Measurements from ENCODE around the gene ADARB1.

GRCh38 chr21:45234965-45235364 is 160.6 kb downstream of the ADARB1 start:
- TF ChIP-seq CTCF (IDR thresholded peaks at IDR 0.05): no peak
- no peak for TF ChIP-seq RXRA (IDR thresholded peaks at IDR 0.05; ENCODE audit: borderline replicate concordance, low read depth)
- TF ChIP-seq MAX (IDR thresholded peaks at IDR 0.05; ENCODE audit: low read depth): no peak
- TF ChIP-seq USF2 (IDR thresholded peaks at IDR 0.05; ENCODE audit: borderline replicate concordance, low read depth, low read length): no peak
- TF ChIP-seq REST (IDR thresholded peaks at IDR 0.05; ENCODE audit: low read depth, low read length): no peak
- no peak for TF ChIP-seq PBX3 (IDR thresholded peaks at IDR 0.05)
- TF ChIP-seq EZH2phosphoT487 (IDR thresholded peaks at IDR 0.05; ENCODE audit: borderline replicate concordance, low read depth): no peak
- no peak for TF ChIP-seq ZBTB33 (IDR thresholded peaks at IDR 0.05; ENCODE audit: borderline replicate concordance, low read depth)
- no peak for TF ChIP-seq EP300 (IDR thresholded peaks at IDR 0.05; ENCODE audit: borderline replicate concordance in 1 of 2, low read depth in 1 of 2, low read length in 1 of 2)
- TF ChIP-seq MXI1 (IDR thresholded peaks at IDR 0.05; ENCODE audit: low read depth, low read length): no peak
- TF ChIP-seq SMC3 (IDR thresholded peaks at IDR 0.05; ENCODE audit: low read depth, low read length): no peak
